ENCODE measurements around the gene SLC38A8. TPM values are rescaled to one million over a fixed set of nuclear protein-coding genes. Genes with fewer than 3 reads are reported as not detected.

SLC38A8 gene
- total RNA-seq, 3 donors from 2014 or later = not detected

GRCh38 chr16:84079664-84080063 is 37.1 kb upstream of the SLC38A8 start:
- H3K36me3 ChIP-seq (ENCODE audit: low read depth) = peaks cover 8% of the 10 kb centered on the region
- ATAC-seq (no peak), DNase-seq (no peak)
- H3K4me1 ChIP-seq (ENCODE audit: low read depth) = no peaks in the 10 kb centered on the region
- no peak for TF ChIP-seq CTCF (IDR thresholded peaks at IDR 0.05)
- no peaks in the 10 kb centered on the region for H3K9me3 ChIP-seq
- intact Hi-C loops (cut with DNase I, micrococcal nuclease) = loop anchor here in 1 of 2 donors (5.0 kb wide), 1 partner anchor 108 kb away; the partner anchor contains the start of gene TAF1C
- H3K4me3 ChIP-seq = no peak overlapping the region

- no peak for TF ChIP-seq CTCF (IDR thresholded peaks at IDR 0.05)
- Histone ChIP-seq H3K9me3 (no peaks in the 10 kb centered on the region), H3K4me1 (ENCODE audit: low read depth) (no peaks in the 10 kb centered on the region), H3K36me3 (ENCODE audit: low read depth) (peaks cover 14% of the 10 kb centered on the region), H3K4me3 (no peak overlapping the region)
- ATAC-seq (no peak), DNase-seq (no peak)
- intact Hi-C loops (cut with DNase I, micrococcal nuclease) = no loop called here
These were observed 32.8 kb upstream of the SLC38A8 start for GRCh38 chr16:84075376-84075775.

DNA sequence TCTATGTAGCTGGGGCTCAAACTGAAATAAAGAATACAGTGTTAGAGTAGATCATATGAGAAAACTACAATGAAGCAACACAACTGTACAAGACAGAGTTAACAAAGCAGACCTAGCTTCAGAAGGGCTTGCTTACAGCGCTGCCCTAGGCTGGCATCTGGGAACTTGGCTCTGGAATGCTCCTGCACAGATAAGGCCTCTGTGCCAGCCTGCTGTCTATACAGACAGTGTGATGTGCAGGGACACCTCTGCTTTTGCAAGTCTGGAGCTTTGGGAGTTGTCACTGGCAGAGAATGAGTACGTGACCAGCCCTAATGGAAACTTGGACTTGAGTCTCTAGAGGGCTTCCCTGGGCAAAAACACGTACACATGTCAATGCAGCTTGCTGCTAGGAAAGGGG is 32.1 kb upstream of the SLC38A8 start:
- Histone ChIP-seq H3K36me3 (ENCODE audit: low read depth) (peaks cover 15% of the 10 kb centered on the region), H3K4me1 (ENCODE audit: low read depth) (no peaks in the 10 kb centered on the region), H3K9me3 (no peaks in the 10 kb centered on the region), H3K4me3 (no peak overlapping the region)
- ATAC-seq = no peak
- no peak for TF ChIP-seq CTCF (IDR thresholded peaks at IDR 0.05)
- DNase-seq = no peak
- intact Hi-C loops (cut with DNase I, micrococcal nuclease) = no loop called here

- Histone ChIP-seq H3K4me1 (ENCODE audit: low read depth) (no peaks in the 10 kb centered on the region), H3K9me3 (no peaks in the 10 kb centered on the region), H3K4me3 (no peak overlapping the region), H3K36me3 (ENCODE audit: low read depth) (peaks cover 23% of the 10 kb centered on the region)
- intact Hi-C loops (cut with DNase I, micrococcal nuclease) = no loop called here
- ATAC-seq (no peak), DNase-seq (no peak)
- TF ChIP-seq CTCF (IDR thresholded peaks at IDR 0.05) = no peak
These were observed 29.4 kb upstream of the SLC38A8 start for GRCh38 chr16:84072014-84072413.

DNA sequence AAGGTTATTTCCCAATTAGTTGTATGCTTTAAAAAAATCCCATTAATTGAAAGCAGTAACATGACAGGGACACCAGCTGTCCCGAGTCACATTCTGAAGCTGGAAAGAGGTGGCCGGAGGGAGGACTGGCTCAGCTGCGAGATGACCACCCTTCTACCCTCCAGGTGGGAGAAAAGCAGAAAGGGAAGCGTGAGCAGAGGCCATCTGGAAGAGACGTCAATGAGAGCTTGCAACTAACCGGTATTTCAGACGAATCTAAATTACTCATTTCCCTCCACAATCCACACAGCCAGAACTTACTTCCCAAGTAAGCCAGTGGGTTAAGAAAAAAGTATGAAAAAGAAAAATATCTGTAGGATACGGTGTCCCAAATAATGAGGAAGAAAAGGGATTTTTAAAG is 28.5 kb upstream of the SLC38A8 start:
- H3K4me1 ChIP-seq (ENCODE audit: low read depth) = no peaks in the 10 kb centered on the region
- H3K36me3 ChIP-seq (ENCODE audit: low read depth) = peaks cover 23% of the 10 kb centered on the region
- TF ChIP-seq CTCF (IDR thresholded peaks at IDR 0.05) = no peak
- H3K9me3 ChIP-seq = no peaks in the 10 kb centered on the region
- ATAC-seq = no peak
- DNase-seq = no peak
- intact Hi-C loops (cut with DNase I, micrococcal nuclease) = no loop called here
- no peak overlapping the region for H3K4me3 ChIP-seq

GRCh38 chr16:84069540-84069939 is 26.9 kb upstream of the SLC38A8 start:
- no peaks in the 10 kb centered on the region for H3K4me1 ChIP-seq (ENCODE audit: low read depth)
- no peaks in the 10 kb centered on the region for H3K9me3 ChIP-seq
- intact Hi-C loops (cut with DNase I, micrococcal nuclease) = loop anchor here (5.0 to 10.0 kb wide), 2 partner anchors 105 to 112 kb away; partner anchors contain the start of gene NECAB2 (in 1 of the 2)
- TF ChIP-seq CTCF (IDR thresholded peaks at IDR 0.05) = no peak
- peaks cover 13% of the 10 kb centered on the region for H3K36me3 ChIP-seq (ENCODE audit: low read depth)
- ATAC-seq (no peak), DNase-seq (no peak)
- no peak overlapping the region for H3K4me3 ChIP-seq
